HL-60/S4 (cell line): ENCODE measurements around the gene KCNH3.

ENCODE experiments used
- in situ Hi-C: fragments of 300-500 bp; cut with MboI; formaldehyde crosslinking; loops from 2 replicates; pipeline ENCODE4 v1.14.3; 2022; ENCODE audit warnings: low sequenced_read_pairs

Gene KCNH3

DNA sequence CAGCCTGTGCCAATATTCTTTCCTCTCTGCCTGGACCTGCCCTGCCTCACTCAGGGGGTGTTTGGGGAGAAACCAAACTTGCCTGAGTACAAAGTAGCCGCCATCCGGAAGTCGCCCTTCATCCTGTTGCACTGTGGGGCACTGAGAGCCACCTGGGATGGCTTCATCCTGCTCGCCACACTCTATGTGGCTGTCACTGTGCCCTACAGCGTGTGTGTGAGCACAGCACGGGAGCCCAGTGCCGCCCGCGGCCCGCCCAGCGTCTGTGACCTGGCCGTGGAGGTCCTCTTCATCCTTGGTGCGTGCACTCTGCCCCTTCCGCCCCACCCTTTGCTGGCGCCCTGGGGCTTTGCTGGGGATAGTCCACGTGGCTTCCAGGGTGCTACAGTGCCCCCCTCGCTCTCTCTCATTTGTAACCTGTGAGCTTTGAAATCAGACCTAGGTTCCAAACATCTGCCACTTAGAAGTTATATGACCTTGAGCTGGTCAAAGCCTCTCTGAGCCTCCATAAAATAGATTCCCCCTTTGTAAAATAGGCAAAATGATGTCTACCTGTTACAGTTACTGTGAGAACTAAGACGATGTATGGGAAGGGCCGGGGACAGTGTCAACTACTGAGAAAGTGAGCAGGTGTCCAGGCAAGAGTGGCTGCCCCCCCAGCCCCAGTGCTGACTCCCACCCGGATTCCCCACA lies 4.5 kb downstream of the KCNH3 start:
- in situ Hi-C loops = no loop called here

DNA sequence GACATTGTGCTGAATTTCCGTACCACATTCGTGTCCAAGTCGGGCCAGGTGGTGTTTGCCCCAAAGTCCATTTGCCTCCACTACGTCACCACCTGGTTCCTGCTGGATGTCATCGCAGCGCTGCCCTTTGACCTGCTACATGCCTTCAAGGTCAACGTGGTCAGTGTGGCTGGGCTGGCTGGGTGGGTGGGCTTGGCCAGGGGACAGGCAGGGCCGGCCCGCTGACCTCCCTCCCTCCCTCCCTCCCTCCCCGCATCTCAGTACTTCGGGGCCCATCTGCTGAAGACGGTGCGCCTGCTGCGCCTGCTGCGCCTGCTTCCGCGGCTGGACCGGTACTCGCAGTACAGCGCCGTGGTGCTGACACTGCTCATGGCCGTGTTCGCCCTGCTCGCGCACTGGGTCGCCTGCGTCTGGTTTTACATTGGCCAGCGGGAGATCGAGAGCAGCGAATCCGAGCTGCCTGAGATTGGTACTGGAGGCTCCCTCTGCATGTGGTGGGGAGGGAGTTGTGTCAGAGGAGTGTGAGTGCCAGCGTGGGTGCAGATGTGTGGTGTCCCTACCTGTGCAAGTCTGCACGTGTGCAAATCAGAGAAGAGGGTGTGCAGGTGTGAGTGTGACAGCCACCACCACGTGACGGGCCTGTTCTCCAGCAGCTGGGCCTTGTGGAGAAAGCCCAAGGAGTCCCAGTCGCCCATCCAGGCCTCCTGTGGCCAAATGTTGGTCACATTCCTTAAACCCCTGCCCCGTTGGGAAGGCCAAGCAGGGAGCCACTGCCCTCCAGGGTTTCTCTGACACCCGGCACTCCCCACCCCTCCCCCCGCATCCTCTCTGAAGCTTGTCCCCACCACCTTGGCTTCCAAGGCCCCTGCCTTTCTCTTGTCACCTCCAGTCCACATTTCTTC lies 5.3 kb downstream of the KCNH3 start:
- in situ Hi-C loops = no loop called here

GRCh38 chr12:49545815-49546214 lies 7.0 kb downstream of the KCNH3 start:
- in situ Hi-C loops = no loop called here

GRCh38 chr12:49546481-49546880 lies 7.7 kb downstream of the KCNH3 start:
- in situ Hi-C loops = no loop called here

- in situ Hi-C loops = no loop called here
Measured at GRCh38 chr12:49547090-49547690, 8.4 kb downstream of the KCNH3 start.

- in situ Hi-C loops = no loop called here
Measured at GRCh38 chr12:49548481-49548821, 9.6 kb downstream of the KCNH3 start.

GRCh38 chr12:49548822-49549648 lies 10.2 kb downstream of the KCNH3 start:
- in situ Hi-C loops = no loop called here

DNA sequence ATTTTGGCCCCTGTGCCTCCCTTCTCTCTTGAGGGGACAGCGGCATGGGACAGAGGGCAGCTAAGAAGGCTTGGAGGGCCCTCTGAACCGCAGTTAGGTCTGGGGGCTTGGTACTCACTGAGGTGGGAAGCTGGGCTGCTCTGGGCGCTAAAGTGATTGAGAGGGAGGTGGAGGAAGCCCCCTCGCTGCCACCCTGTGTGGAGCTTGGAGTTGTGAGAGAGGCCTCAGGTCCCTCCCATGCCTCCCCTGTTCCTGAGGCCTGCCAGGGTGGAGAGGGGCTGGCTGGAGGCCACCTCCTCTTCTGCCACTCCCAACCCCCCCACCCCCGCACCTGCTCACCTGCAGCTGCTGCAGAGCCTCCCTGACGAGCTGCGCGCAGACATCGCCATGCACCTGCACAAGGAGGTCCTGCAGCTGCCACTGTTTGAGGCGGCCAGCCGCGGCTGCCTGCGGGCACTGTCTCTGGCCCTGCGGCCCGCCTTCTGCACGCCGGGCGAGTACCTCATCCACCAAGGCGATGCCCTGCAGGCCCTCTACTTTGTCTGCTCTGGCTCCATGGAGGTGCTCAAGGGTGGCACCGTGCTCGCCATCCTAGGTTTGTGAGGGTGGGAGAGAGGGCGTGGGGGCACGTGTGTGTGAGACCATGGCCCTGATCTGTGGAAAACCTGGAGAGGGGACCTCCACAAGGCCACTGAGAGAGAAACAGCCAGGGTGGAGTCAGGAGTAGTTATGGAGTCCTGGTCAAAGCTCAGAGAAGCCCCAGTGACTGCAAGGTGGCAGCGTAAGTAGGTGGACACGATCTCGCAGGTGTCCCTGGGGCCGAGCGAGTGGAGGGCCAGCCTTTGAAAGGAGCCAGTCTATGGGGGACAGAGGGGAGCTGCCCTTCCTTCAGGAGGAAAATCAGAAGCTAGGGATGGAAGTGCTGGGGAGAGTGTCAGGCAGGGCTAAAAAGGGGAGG lies 11.2 kb downstream of the KCNH3 start:
- in situ Hi-C loops = no loop called here

DNA sequence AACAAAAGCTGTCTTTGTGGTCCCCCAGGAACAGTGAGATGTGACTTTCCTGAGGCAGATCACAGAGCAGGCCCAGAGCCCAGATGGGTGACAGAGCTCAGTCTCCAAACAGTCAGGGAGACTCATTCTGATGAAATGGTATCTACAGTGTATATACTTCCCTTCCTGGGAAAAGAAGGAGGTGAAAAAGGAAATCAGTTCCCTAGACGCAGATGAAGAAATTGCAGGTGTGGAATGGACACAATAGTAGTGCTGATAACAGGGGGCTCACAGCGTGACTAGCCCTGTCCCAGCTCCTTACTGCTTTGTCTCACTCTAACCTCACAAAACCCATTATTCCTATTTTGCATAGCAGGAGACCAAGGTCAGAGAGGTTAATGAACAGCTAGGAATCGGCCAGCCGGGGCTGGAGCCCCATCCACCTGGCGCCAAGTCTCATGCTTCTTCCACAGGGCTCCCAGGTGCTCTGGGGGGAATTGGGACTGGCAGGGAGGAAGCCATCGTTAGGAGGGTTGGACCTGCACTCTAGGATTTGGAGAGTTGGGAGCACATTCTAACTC lies 11.9 kb downstream of the KCNH3 start:
- in situ Hi-C loops = no loop called here

GRCh38 chr12:49552014-49552413 lies 13.2 kb downstream of the KCNH3 start:
- in situ Hi-C loops = no loop called here

DNA sequence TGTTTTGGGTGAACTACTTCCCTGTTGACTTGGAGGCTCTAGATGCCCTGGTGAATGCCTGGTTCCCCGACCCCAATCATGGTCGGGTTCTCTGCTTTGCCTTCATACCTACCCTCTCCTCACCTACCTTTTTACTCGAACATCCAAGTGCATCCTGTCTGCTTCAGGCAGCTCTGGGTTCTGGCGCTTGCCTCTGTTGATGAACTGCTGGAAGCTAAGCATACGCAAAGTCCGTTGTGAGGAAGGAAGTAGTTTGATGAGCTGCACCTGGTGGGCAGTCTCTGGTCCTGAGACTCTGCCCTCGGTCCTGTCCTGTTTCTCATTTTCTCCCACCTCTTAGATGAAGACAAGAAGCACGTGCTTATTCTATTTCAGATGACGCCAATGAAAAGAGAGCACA lies 13.6 kb downstream of the KCNH3 start:
- in situ Hi-C loops = no loop called here

DNA sequence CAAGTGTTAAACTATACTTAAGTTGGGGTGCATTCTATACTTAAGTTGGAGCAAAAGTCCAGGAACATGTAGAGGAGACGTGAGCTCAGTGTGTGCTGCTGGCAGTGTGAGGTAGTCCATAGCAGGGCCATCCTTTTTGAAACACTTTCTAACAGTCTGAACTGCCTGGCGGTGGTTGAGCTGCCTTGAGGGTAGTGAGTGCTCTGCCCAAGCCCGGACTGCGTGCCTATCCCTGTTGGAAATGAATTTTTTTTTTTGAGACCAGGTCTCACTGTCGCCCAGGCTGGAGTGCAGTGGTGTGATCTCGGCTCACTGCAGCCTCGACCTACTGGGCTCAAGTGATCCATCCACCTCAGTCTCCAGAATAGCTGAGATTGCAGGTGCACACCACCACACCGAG lies 14.1 kb downstream of the KCNH3 start:
- in situ Hi-C loops = no loop called here

- in situ Hi-C loops = no loop called here
Measured at GRCh38 chr12:49553512-49554088, 14.8 kb downstream of the KCNH3 start.

DNA sequence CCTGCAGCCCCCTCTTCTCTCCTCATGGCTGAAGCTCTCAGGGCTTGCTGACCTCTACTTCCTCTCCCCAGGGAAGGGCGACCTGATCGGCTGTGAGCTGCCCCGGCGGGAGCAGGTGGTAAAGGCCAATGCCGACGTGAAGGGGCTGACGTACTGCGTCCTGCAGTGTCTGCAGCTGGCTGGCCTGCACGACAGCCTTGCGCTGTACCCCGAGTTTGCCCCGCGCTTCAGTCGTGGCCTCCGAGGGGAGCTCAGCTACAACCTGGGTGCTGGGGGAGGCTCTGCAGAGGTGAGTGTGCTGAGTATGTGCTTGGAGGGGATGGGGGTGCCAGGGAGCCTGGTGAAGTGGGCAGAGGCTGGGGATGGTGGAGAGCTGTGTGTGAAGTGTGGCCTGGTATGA lies 15.4 kb downstream of the KCNH3 start:
- in situ Hi-C loops = no loop called here

DNA sequence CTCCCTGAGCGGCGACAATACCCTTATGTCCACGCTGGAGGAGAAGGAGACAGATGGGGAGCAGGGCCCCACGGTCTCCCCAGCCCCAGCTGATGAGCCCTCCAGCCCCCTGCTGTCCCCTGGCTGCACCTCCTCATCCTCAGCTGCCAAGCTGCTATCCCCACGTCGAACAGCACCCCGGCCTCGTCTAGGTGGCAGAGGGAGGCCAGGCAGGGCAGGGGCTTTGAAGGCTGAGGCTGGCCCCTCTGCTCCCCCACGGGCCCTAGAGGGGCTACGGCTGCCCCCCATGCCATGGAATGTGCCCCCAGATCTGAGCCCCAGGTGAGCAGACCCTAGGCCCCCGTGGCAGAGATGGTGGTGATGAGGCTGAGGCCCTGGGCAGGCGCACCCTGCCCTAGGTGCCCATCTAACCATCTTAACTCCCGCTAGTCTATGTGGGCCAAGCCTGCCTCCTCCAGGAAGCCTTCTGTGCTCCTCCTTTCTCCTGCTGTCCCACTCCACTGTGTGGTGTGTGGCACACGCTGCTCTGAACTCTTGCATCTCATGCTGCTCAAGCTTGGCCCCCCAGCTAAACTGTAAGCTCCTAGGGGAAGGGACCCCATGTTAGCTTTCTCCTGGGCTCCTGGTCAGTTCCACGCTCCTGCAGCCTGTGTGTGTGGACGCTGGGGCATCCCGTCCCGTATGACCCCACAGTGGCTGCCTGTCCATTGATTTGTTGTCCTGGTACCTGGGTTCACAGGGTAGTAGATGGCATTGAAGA lies 17.0 kb downstream of the KCNH3 start:
- in situ Hi-C loops = no loop called here

- in situ Hi-C loops = no loop called here
Measured at GRCh38 chr12:49556391-49557186, 17.8 kb downstream of the KCNH3 start.

- in situ Hi-C loops = no loop called here
Measured at GRCh38 chr12:49557187-49557916, 18.5 kb downstream of the KCNH3 start.
